Cardiac septum (tissue), 1 donor: ENCODE results near the gene CNTRL. TPM values are rescaled to one million over a fixed set of nuclear protein-coding genes. Genes with fewer than 3 reads are reported as not detected.
"Not testable (repeated sequence)": the region's sequence is repeated elsewhere in the genome, so short reads cannot be mapped to it uniquely, and the experiment has no call there.

Experiments used
- DNase-seq: peaks from one replicate; pipeline ENCODE4 v3.0.0-alpha.2; 2020; ENCODE audit warnings: low spot score
- intact Hi-C: fragments of 100-400 bp; cut with DNase I; formaldehyde crosslinking; loops from one replicate; pipeline ENCODE4 v1.14.0; 2022
- total RNA-seq: library from RNA; stranded (reverse); fragmentation: NEBNext Ultra II Directional; extraction: Animal tissue kit (Norgen Biotek cat#: 25700); gene quantifications from one replicate; pipeline ENCODE4 v1.2.1, GENCODE V29; 2021
- donor health status: DM: no; HTN: no; CAD: no.

Gene CNTRL
- total RNA-seq, 1 donor from 2014 or later: 4.2 TPM

DNA sequence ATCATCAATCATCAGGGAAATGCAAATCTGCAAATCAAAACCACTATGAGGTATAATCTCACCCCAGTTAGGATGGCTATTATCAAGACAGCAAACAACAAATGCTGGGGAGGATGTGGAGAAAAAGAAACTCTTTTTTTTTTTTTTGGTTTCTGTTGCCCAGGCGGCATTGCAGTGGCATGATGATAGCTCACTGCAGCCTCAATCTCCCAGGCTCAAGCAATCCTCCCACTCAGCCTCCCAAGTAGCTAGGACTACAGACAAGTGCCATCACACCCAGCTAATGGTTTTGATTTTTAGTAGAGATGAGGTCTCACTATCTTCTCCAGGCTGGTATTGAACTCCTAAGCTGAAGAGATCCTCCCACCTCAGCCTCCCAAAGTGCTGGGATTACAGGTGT is 5.4 kb upstream of the CNTRL start:
- DNase-seq: no peak
- intact Hi-C loops: no loop called here

DNA sequence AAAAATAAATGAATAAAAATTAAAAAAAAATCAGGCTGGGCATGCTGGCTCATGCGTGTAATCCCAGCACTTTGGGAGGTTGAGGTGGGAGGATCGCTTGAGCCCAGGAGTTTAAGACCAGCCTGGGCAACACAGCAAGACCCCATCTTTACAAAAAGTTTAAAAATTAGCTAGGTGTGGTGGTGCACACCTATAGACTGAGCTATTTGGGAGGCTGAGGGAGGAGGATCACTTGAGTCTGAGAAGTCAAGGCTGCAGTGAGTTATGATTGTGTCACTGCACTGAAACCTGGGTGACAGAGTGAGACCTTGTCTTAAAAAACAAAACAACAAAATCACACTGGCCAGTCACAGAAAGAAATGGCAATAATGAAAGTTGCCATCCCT is 3.4 kb upstream of the CNTRL start:
- no peak for DNase-seq
- intact Hi-C loops: loop anchor here (5.0 kb wide), 1 partner anchor 134 kb away; no protein-coding TSS in a partner anchor

- intact Hi-C loops: loop anchor here (5.0 kb wide), 1 partner anchor 135 kb away; no protein-coding TSS in a partner anchor
These were observed 2.9 kb upstream of the CNTRL start for GRCh38 chr9:121071756-121072421.

DNA sequence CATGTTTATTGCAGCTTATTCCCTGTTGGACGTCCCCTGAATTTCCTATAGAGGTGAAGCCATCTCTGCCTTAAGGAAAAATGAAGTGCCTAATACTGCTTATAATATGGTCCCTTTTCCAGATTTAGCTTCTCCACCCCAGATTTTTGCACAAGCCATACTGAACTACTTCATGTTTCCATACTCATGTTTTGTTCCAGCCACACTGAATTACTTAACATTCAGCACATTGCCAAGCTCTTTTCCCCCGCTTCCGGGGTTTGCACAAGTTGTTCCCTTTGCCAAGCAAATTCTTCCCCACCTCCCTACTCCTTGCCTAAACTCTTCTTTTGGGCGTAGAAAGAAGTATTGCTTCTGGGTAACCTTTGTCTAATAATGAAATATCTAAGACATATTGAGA is 1.7 kb upstream of the CNTRL start:
- intact Hi-C loops: loop anchor here (5.0 kb wide), 1 partner anchor 136 kb away; no protein-coding TSS in a partner anchor
- no peak for DNase-seq

More at GRCh38 chr9:121071756-121072421, 2.9 kb upstream of the CNTRL start:
- no peak for DNase-seq

GRCh38 chr9:121075251-121076036 is 689 bp downstream of the CNTRL start:
- intact Hi-C loops: loop anchor here (2.0 kb wide), 1 partner anchor 45 kb away; no protein-coding TSS in a partner anchor
- no peak for DNase-seq

GRCh38 chr9:121082075-121082474 is 7.3 kb downstream of the CNTRL start:
- intact Hi-C loops: no loop called here

GRCh38 chr9:121085661-121086060 is 10.9 kb downstream of the CNTRL start:
- intact Hi-C loops: no loop called here
- DNase-seq: no peak

More at GRCh38 chr9:121082075-121082474, 7.3 kb downstream of the CNTRL start:
- no peak for DNase-seq

DNA sequence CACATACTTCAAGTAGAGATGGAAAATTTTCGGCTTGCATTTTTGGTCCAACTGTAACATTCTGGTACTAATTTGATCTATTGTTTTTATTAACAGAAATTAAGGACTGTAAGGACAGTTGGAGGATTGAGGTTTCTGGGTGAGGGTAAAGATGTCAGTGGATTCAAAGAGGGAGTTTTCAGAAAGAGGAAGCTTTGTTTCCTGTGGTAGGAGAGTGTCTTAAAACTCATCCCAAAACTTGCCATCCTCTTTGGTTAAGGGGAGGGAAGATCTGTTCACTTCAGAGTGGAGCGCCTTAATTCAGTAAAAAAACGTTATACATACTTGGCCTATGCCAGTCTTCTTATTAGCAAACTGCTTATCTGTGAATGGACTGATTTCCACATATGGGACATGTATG is 13.8 kb downstream of the CNTRL start:
- intact Hi-C loops: no loop called here
- no peak for DNase-seq

GRCh38 chr9:121090743-121091142 is 16.0 kb downstream of the CNTRL start:
- intact Hi-C loops, DNase-seq: not testable (repeated sequence)

GRCh38 chr9:121095057-121095456 is 20.3 kb downstream of the CNTRL start:
- no peak for DNase-seq
- intact Hi-C loops: no loop called here

- DNase-seq: no peak
- intact Hi-C loops: no loop called here
These were observed 23.9 kb downstream of the CNTRL start for GRCh38 chr9:121098567-121099198.

GRCh38 chr9:121104054-121104453 is 29.3 kb downstream of the CNTRL start:
- not testable (repeated sequence) for DNase-seq

DNA sequence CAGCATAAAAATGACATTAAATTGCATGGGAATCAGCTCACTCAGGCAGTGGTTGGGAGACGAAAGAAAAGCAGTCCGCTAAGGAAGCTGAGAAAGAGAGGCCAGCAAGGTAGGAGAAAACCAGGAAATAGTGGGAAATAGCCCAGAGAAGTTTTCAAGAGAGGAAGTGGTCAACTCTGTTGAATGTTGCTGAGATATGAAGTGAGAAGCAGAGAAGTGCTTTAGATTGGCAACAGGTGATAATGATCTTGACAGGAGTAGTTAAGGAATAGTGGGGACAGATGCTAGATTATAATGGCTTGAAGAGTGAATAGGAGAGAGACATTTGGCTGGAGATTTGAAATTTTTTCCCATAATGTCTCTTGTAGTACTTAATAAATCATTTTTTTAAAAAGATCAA is 30.8 kb downstream of the CNTRL start:
- intact Hi-C loops: no loop called here
- DNase-seq: no peak

More at GRCh38 chr9:121104054-121104453, 29.3 kb downstream of the CNTRL start:
- intact Hi-C loops: not testable (repeated sequence)

GRCh38 chr9:121107029-121107428 is 32.3 kb downstream of the CNTRL start:
- DNase-seq: no peak
- intact Hi-C loops: no loop called here

GRCh38 chr9:121107881-121108280 is 33.1 kb downstream of the CNTRL start:
- no peak for DNase-seq
- intact Hi-C loops: no loop called here

GRCh38 chr9:121115466-121115865 is 40.7 kb downstream of the CNTRL start:
- intact Hi-C loops: no loop called here

DNA sequence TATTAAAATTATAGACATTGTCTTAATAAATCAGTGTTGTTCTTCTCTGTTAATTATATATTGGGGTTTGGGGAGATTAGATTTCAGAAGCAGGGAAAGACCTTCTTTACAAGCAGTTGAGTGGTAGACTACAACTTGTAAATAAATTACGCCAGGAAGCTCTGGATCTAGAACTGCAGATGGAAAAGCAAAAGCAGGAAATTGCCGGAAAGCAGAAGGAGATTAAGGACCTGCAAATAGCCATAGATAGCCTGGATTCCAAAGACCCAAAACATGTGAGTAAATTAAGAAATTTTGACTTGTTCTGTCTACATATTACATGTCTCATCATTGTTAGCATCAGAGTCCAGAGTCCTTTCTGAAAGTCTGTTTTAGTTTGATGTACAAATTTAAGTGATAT is 43.5 kb downstream of the CNTRL start:
- intact Hi-C loops: no loop called here
- no peak for DNase-seq

More at GRCh38 chr9:121115466-121115865, 40.7 kb downstream of the CNTRL start:
- DNase-seq: no peak

DNA sequence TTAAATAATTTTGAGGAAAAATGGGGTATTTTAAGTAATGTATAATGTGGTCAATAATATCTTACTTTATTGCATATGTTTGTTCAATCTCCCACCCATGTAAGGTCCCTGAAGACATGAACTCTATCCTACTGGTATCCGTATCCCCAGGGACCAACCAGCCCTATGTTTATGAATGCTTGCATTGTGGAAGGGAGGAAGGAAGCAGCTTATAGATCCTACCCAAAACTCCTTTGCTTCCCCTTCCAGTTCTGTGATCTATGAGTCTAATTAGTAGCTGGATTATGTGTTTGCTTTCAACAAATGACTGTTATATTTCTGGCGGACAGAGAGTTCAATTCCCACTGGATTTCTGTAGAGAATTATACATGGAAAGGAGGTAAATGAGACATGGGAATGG is 45.6 kb downstream of the CNTRL start:
- intact Hi-C loops: loop anchor here (2.0 kb wide), 1 partner anchor 46 kb away; the partner anchor contains the start of gene CNTRL
- no peak for DNase-seq

DNA sequence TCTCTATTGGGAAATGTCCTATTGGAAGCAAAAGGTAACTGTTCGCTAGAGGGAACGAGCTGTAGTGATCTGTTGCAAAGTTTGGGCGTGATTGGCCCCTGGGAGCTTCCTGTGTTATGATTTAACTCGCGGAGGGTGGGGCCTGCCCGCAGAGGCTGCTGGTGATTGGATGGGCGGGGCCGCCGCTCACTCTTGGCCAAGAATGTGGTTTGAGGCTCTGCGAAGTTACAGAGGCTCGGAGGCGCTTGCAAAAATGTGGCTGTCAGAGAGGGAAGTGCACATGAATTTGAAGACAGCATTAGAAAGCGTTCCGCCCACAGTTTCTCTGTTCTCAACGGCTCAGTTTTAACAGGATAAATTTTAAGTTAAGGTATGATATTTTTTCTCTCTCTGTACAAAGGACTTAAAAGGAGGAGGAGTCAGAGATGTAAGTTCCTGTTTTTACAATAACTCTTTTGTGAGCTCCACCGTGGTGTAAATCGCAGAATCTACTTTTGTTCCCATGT is 46.9 kb downstream of the CNTRL start:
- DNase-seq: peak; percentile 99
- intact Hi-C loops: loop anchor here (2.0 kb wide), 1 partner anchor 47 kb away; the partner anchor contains the start of gene CNTRL
